Memory B cell (primary cell): ENCODE results near the gene CNTNAP2.
"Not testable (repeated sequence)": the region's sequence is repeated elsewhere in the genome, so short reads cannot be mapped to it uniquely, and the experiment has no call there.

Experiments used
- ATAC-seq: fragments of 150-1000 bp; cut with Tn5 transposase; 2 replicates; pipeline ENCODE4 v1.10.0; 2021; ENCODE audit warnings: low read depth, mild to moderate bottlenecking, moderate library complexity
- DNase-seq, 2 donors: peaks; one replicate each; pipeline ENCODE4 v3.0.0; 2022; ENCODE audit warnings: low spot score in 2 of 2
- H3K27ac Mint-ChIP-seq: one replicate; pipeline ENCODE4 v1.8.0; 2022; ENCODE audit warnings: mild to moderate bottlenecking, moderate library complexity, mixed read lengths
- H3K27me3 Mint-ChIP-seq: one replicate; pipeline ENCODE4 v1.8.0; 2022; ENCODE audit warnings: mixed read lengths
- H3K36me3 Mint-ChIP-seq: one replicate; pipeline ENCODE4 v1.8.0; 2022; ENCODE audit warnings: mild to moderate bottlenecking, mixed read lengths
- H3K4me1 Mint-ChIP-seq: one replicate; pipeline ENCODE4 v1.8.0; 2022; ENCODE audit warnings: mixed read lengths
- H3K4me3 Mint-ChIP-seq: one replicate; pipeline ENCODE4 v1.8.0; 2022; ENCODE audit warnings: mild to moderate bottlenecking, moderate library complexity, mixed read lengths
- H3K9me3 Mint-ChIP-seq: one replicate; pipeline ENCODE4 v1.8.0; 2022; ENCODE audit warnings: mixed read lengths

Gene CNTNAP2

DNA sequence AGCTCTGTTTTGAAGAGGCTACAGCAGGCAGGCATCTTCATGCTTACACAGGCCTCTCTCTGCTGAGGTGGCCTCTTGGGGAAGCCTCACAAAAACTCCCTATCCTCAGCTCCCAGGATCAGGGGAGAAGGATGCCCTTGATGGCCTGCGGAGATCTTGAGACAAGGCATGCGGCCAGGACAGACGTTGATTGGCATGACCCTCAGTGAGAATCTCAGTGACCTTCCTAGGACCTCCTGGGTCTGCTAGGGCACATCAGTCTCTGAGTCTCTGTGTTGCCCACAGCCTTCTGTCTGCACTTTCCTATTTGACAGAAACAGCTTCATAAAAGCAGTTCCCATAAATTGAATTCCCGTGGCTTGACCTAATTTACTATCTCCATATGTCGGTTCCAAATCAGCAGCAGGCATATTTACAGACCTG, 1468.2 kb downstream of the CNTNAP2 start:
- H3K27ac Mint-ChIP-seq, result no peak overlapping the region
- ATAC-seq, result no peak
- no peaks in the 10 kb centered on the region for H3K4me1 Mint-ChIP-seq
- no peak for DNase-seq
- H3K9me3 Mint-ChIP-seq, result peaks cover 1% of the 10 kb centered on the region
- no peak overlapping the region for H3K4me3 Mint-ChIP-seq
- no peaks in the 10 kb centered on the region for H3K36me3 Mint-ChIP-seq
- H3K27me3 Mint-ChIP-seq, result no peaks in the 10 kb centered on the region

DNA sequence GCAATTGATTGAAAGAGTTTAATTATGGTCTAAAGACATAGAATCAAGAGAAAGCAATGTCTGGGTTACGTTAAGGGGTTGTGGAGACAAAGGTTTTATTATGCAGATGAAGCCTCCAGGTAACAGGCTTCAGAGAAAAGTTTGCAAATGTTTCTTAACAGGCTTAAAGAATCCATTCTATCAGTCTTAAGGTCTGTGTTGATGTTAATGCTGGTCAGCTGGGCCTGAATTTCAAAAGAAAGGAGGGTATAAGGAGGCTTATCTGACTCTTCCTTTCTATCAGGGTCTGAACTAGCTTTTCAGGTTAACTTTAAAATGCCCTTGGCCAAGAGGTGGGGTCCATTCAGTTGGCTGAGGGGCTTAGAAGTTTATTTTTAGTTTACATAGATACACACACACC, 1469.5 kb downstream of the CNTNAP2 start:
- no peaks in the 10 kb centered on the region for H3K36me3 Mint-ChIP-seq
- H3K4me1 Mint-ChIP-seq, result no peaks in the 10 kb centered on the region
- H3K27me3 Mint-ChIP-seq, result no peaks in the 10 kb centered on the region
- DNase-seq, result no peak
- no peak for ATAC-seq
- no peak overlapping the region for H3K4me3 Mint-ChIP-seq
- H3K27ac Mint-ChIP-seq, result no peak overlapping the region
- H3K9me3 Mint-ChIP-seq, result peaks cover 3% of the 10 kb centered on the region

DNA sequence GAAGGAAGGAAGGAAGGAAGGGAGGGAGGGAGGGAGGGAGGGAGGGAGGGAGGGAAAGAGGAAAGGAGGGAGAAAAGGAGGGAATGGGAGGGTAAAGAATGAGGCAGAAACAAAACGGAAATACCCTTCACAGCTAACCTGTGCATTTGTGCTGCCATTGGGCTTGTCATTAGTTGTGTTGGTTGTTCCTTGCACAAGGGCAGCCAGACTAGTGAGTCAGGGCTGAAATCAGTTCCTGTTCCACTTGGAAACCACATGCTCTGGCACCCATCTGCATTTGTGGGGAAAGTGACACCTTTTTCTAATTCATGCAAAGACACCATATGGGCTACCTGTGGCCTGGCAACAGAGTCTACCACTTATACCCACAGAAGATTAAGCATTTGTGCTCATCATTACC, 1469.9 kb downstream of the CNTNAP2 start:
- DNase-seq (no peak), ATAC-seq (no peak)
- Mint-ChIP-seq H3K4me3 (no peak overlapping the region), H3K4me1 (no peaks in the 10 kb centered on the region), H3K27ac (no peak overlapping the region), H3K9me3 (peaks cover 3% of the 10 kb centered on the region), H3K36me3 (no peaks in the 10 kb centered on the region), H3K27me3 (no peaks in the 10 kb centered on the region)

DNA sequence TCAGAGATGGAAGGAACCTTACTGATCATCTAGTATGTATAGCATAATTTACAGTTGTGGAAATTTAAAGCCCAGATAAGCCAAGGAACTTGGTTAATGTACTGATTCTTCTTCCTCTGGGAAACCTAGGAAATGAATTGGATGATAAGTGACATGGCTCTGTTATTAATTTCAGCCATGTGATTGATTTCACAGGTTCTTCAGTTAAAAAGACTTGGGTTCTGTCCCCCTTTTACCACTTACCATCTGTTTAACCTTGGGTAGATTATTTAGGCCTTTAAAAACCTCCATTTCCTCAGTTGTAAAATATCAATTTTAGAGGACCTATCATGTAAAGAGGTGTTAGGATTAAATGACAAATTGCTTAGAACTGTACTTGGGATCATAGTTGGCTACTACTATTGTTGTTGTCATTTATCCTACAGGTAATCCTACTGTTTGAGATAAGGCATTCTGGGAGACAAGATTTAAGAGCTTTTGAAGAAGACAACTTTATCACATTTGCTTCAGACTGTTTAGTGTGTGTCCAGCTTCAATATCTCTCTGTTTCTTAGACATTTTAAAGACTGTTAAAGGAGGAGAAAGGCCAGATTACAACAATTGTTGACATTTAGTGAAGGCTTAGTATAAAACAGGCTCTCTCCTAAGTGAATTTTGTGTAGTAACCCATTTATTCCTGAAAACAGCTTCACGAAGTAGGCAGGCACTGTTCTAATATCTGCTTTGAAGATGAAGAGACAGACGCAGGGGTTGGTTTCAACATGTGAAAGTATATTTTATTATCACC, 1476.9 kb downstream of the CNTNAP2 start:
- H3K27me3 Mint-ChIP-seq, result no peaks in the 10 kb centered on the region
- DNase-seq (no peak), ATAC-seq (no peak)
- H3K4me1 Mint-ChIP-seq, result no peaks in the 10 kb centered on the region
- no peaks in the 10 kb centered on the region for H3K36me3 Mint-ChIP-seq
- no peak overlapping the region for H3K4me3 Mint-ChIP-seq
- no peak overlapping the region for H3K27ac Mint-ChIP-seq
- peaks cover 17% of the 10 kb centered on the region for H3K9me3 Mint-ChIP-seq

DNA sequence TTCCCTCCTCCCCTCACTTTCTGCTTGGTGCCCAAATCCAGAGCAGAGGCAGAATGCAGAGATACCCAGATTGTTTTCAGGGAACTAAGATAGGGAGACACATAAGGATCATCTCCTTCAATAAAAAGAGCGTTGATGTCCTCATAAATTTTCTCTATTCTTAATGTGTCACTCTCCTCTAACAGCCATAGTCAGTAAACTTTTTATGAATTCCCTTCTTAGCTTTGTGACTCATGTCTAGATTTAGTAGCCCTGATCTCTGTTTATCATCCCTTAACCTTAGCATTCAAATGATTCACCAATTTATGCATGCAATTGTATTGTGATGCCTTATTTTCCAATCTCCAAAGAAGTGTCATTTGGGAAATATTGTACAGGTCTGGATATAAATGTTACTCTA, 1478.4 kb downstream of the CNTNAP2 start:
- ATAC-seq (no peak), DNase-seq (no peak)
- no peak overlapping the region for H3K4me3 Mint-ChIP-seq
- peaks cover 19% of the 10 kb centered on the region for H3K9me3 Mint-ChIP-seq
- H3K4me1 Mint-ChIP-seq, result no peaks in the 10 kb centered on the region
- H3K36me3 Mint-ChIP-seq, result no peaks in the 10 kb centered on the region
- H3K27ac Mint-ChIP-seq, result no peak overlapping the region
- H3K27me3 Mint-ChIP-seq, result no peaks in the 10 kb centered on the region

DNA sequence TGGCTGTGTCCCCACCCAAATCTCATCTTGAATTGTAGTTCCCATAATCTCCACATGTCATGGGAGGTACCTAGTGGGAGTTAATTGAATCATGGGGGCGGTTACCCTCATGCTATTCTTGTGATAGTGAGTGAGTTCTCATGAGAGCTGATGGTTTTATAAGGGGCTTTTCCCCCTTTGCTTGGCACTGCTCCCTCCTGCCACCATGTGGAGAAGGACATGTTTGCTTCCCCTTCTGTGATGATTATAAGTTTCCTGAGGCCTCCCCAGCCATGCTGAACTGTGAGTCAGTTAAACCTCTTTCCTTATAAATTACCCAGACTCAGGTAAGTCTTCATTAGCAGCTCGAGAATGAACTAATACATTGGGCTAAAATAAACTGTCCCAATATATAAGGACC, 1482.1 kb downstream of the CNTNAP2 start:
- peaks cover 18% of the 10 kb centered on the region for H3K9me3 Mint-ChIP-seq
- not testable (repeated sequence) for H3K27me3 Mint-ChIP-seq, H3K36me3 Mint-ChIP-seq, DNase-seq, H3K27ac Mint-ChIP-seq, H3K4me3 Mint-ChIP-seq, H3K4me1 Mint-ChIP-seq, ATAC-seq

DNA sequence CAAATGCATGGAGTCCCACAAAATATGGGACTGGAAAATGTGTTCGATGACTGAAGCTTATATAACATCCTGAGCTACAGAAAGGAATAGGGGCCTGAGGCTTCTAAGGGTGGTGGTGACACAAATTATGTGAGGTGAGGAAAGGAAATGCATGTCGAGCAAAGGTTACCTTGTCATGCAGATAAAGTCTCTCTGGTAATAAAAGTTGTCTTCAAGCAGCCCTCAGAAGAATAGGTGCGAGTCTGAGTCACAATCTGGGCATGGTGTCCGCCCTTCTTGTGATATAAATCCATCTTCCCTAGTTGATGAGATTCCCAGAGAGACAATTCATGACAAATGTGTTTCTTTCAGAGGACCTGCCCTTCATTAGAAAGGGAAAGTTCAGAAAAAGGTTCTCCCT, 1488.7 kb downstream of the CNTNAP2 start:
- ATAC-seq, result no peak
- Mint-ChIP-seq H3K4me3 (no peak overlapping the region), H3K9me3 (peaks cover 2% of the 10 kb centered on the region), H3K36me3 (no peaks in the 10 kb centered on the region), H3K27ac (no peak overlapping the region), H3K4me1 (no peaks in the 10 kb centered on the region), H3K27me3 (no peaks in the 10 kb centered on the region)
- no peak for DNase-seq

DNA sequence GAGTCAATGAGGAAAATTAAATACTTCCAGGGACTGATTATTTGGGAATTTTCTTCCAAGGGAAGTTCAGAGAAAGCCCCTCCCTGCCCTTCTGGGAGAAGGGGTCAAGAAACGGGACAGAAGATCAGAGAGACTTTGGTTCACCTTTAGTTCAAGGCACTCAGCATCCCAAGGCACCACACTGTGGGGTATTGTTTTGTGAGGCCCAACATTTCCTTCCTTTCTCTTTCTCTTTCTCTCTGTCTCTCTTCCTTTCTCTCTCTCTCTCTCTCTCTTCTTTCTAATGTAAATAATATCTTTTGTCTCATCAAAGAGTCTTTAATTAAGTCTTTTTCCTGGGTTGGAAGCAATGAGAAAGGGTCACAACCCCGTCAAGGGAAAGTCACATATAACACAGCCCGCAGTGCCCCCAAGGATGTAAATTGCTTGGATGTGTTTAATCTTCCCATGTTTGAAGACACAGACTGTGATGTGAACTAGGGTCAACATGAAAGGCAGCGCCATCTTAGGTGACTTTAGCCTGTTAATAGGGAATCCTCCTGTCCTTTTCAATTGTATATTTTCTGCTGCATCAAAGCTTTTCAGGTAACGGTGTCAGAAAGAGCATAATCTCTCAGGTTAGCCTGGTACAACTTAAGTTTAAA, 1490.7 kb downstream of the CNTNAP2 start:
- no peaks in the 10 kb centered on the region for H3K36me3 Mint-ChIP-seq
- DNase-seq (no peak), ATAC-seq (no peak)
- H3K4me1 Mint-ChIP-seq, result no peaks in the 10 kb centered on the region
- no peaks in the 10 kb centered on the region for H3K27me3 Mint-ChIP-seq
- H3K9me3 Mint-ChIP-seq, result peaks cover 2% of the 10 kb centered on the region
- no peak overlapping the region for H3K4me3 Mint-ChIP-seq
- no peak overlapping the region for H3K27ac Mint-ChIP-seq

DNA sequence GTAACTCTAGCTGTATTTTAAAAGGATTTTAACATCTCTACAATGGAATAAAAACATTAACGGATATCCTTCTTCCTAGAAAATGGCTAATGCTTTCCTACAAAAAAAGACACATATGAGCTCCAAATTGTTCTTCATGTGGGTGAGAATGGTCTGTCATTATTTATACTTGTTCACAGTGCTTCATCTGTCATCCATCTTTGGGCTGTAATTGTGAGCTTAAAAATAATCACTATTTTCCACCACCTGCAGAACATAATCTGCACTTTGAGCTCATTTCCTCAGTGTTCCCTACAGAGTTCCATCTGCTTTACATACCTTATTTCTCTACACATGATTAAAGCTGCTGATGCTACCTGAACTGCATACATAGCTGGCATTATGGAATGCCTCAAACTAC, 1494.8 kb downstream of the CNTNAP2 start:
- H3K27me3 Mint-ChIP-seq, result no peaks in the 10 kb centered on the region
- no peaks in the 10 kb centered on the region for H3K9me3 Mint-ChIP-seq
- no peak for DNase-seq
- ATAC-seq, result no peak
- H3K27ac Mint-ChIP-seq, result no peak overlapping the region
- no peak overlapping the region for H3K4me3 Mint-ChIP-seq
- H3K36me3 Mint-ChIP-seq, result no peaks in the 10 kb centered on the region
- H3K4me1 Mint-ChIP-seq, result no peaks in the 10 kb centered on the region

- Mint-ChIP-seq H3K9me3 (peaks cover 9% of the 10 kb centered on the region), H3K4me1 (no peaks in the 10 kb centered on the region), H3K4me3 (no peak overlapping the region), H3K27me3 (no peaks in the 10 kb centered on the region), H3K27ac (no peak overlapping the region), H3K36me3 (no peaks in the 10 kb centered on the region)
- ATAC-seq (no peak), DNase-seq (no peak)
Observed at GRCh38 chr7:147635288-147635687, 1518.7 kb downstream of the CNTNAP2 start.

DNA sequence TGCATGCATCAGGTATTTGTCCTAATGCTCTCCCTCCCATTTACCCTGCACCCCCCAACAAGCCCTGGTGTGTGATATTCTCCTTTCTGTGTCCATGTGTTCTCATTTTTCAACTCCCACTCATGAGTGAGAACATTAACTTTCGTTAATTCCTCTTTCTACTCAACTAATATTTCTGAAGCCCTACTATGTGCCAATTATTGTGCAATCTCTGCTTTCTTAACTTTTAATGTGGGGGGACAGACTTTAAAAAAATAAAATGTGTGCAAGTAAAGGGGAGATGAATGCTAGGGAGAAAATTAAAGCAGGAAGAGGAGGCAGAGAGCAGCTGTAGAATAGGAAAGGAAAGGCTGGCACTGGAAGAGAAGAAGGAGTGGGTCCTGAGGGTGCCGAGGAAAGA, 1520.0 kb downstream of the CNTNAP2 start:
- no peak for ATAC-seq
- H3K4me3 Mint-ChIP-seq, result no peak overlapping the region
- H3K9me3 Mint-ChIP-seq, result peaks cover 12% of the 10 kb centered on the region
- H3K36me3 Mint-ChIP-seq, result no peaks in the 10 kb centered on the region
- DNase-seq, result no peak
- no peaks in the 10 kb centered on the region for H3K27me3 Mint-ChIP-seq
- H3K4me1 Mint-ChIP-seq, result no peaks in the 10 kb centered on the region
- no peak overlapping the region for H3K27ac Mint-ChIP-seq

DNA sequence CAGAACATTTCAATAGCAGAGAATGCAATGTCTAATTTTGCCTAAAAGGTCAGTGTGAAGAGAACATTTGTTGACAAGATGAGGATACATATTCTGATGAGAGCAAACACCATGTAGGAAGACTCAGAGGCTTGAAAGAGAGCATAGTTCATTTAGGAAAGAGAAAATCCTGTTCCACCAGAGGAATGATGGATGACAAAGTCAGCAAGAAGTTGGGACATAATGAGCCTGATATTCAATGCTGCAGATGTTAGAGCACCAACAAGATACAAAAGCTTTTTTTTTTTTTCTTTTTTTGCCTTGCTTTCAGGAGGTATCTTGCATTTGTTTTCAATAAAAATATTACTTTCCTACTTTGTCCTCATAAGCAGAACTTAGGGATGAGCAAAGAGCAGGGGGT, 1522.0 kb downstream of the CNTNAP2 start:
- DNase-seq (no peak), ATAC-seq (no peak)
- no peaks in the 10 kb centered on the region for H3K4me1 Mint-ChIP-seq

DNA sequence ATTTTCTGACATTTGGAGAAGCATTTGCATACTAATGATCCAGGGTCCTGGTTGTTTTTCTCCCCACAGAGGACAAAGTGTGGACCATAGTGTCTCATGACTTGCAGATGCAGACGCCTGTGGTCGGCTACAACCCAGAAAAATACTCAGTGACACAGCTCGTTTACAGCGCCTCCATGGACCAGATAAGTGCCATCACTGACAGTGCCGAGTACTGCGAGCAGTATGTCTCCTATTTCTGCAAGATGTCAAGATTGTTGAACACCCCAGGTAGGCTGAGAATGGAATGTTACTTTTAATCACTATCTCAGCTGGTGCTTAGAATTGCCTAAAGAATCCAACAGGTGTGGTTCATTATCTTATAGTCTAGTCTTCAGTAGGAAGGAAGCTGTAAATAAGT, 1522.4 kb downstream of the CNTNAP2 start:
- Mint-ChIP-seq H3K27me3 (no peaks in the 10 kb centered on the region), H3K36me3 (no peaks in the 10 kb centered on the region), H3K9me3 (peaks cover 8% of the 10 kb centered on the region), H3K4me3 (no peak overlapping the region), H3K4me1 (no peaks in the 10 kb centered on the region), H3K27ac (no peak overlapping the region)
- ATAC-seq (no peak), DNase-seq (no peak)

More for the DNA sequence above, 1522.0 kb downstream of the CNTNAP2 start:
- H3K36me3 Mint-ChIP-seq, result no peaks in the 10 kb centered on the region
- no peak overlapping the region for H3K4me3 Mint-ChIP-seq
- no peaks in the 10 kb centered on the region for H3K27me3 Mint-ChIP-seq
- H3K9me3 Mint-ChIP-seq, result peaks cover 8% of the 10 kb centered on the region
- no peak overlapping the region for H3K27ac Mint-ChIP-seq

- ATAC-seq (no peak), DNase-seq (no peak)
- Mint-ChIP-seq H3K36me3 (no peaks in the 10 kb centered on the region), H3K9me3 (peaks cover 7% of the 10 kb centered on the region), H3K27ac (no peak overlapping the region), H3K4me3 (no peak overlapping the region), H3K4me1 (no peaks in the 10 kb centered on the region), H3K27me3 (no peaks in the 10 kb centered on the region)
Observed at GRCh38 chr7:147639751-147640150, 1523.2 kb downstream of the CNTNAP2 start.

DNA sequence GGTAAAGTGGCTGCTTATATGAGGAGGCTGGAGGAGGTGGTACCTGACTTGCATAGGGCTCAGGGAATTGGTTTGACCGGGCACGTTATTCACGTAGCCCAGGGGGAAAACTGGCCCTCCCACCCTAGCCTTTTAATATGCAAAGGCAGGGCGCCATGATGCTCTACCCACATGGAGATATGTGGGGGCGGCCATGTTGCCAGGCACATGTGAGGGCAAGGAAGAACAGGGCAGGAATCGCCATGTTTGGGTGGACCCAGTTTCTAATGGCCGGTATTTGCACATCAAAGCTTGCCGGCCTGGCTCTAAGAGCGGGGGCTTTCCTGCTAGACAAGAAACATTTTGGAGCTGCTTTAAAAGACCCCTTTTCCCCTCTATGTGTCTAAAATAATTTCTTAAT, 1524.2 kb downstream of the CNTNAP2 start:
- H3K36me3 Mint-ChIP-seq, result no peaks in the 10 kb centered on the region
- H3K9me3 Mint-ChIP-seq, result peaks cover 8% of the 10 kb centered on the region
- H3K4me1 Mint-ChIP-seq, result no peaks in the 10 kb centered on the region
- ATAC-seq, result no peak
- no peak overlapping the region for H3K4me3 Mint-ChIP-seq
- no peak for DNase-seq
- H3K27ac Mint-ChIP-seq, result no peak overlapping the region
- H3K27me3 Mint-ChIP-seq, result no peaks in the 10 kb centered on the region
